Panc1 (cell line): ENCODE data around the gene LRRFIP1. TPM values are rescaled to one million over a fixed set of nuclear protein-coding genes. Genes with fewer than 3 reads are reported as not detected.

Source experiments
- ATAC-seq: fragments of 200-7000 bp; cut with Tn5 transposase; 2 replicates; pipeline ENCODE4 v1.9.1; 2020; ENCODE audit warnings: mild to moderate bottlenecking, moderate library complexity
- BruUV-seq: library from RNA; stranded (reverse); fragments of 400-500 nt; replicated peaks from 2 replicates; lab custom pipeline; 2021; lab: Mats Ljungman, UMichigan
- CTCF ChIA-PET: fragments of 300-600 bp; sonication (Branson Sonifier 250); formaldehyde crosslinking; loops from one replicate; lab custom pipeline; 2022; ENCODE audit warnings: antibody characterized with exemption; lab: Charles Lee
- POLR2A ChIA-PET: fragments of 300-600 bp; sonication (Branson Sonifier 250); formaldehyde crosslinking; loops from one replicate; lab custom pipeline; 2022; ENCODE audit warnings: antibody characterized with exemption; lab: Charles Lee
- DNase-seq: peaks from one replicate; pipeline ENCODE4 v3.0.0-alpha.2; 2010; ENCODE audit warnings: low read depth, low spot score
- H3K27ac ChIP-seq: 2 replicates; pipeline ENCODE4 v1.5.1; 2011; ENCODE audit warnings: mild to moderate bottlenecking, low read length, inconsistent platforms
- H3K27me3 ChIP-seq: fragments of 200-500 bp; sonication (Bioruptor generic); 2 replicates; pipeline ENCODE4 v1.6.0; 2014; ENCODE audit warnings: low read length, inconsistent platforms; ENCODE audit not compliant: control insufficient read depth, insufficient read depth
- H3K36me3 ChIP-seq: fragments of 200-500 bp; sonication (Bioruptor generic); 2 replicates; pipeline ENCODE4 v1.5.1; 2014; ENCODE audit warnings: inconsistent platforms, mild to moderate bottlenecking, low read length, moderate library complexity; ENCODE audit not compliant: control insufficient read depth, insufficient read depth
- H3K4me1 ChIP-seq: 2 replicates; pipeline ENCODE4 v1.5.1; 2011; ENCODE audit warnings: inconsistent platforms, mild to moderate bottlenecking, low read length, moderate library complexity; ENCODE audit not compliant: control insufficient read depth, insufficient read depth
- H3K4me3 ChIP-seq, 2 experiments: 2 replicates each; pipeline ENCODE4 v1.5.1; 2011 to 2012; ENCODE audit warnings: low read depth in 2 of 2, low read length in 2 of 2, mild to moderate bottlenecking in 2 of 2, inconsistent platforms in 1 of 2, moderate library complexity in 1 of 2
- H3K9me3 ChIP-seq: fragments of 200-500 bp; sonication (Bioruptor generic); 2 replicates; pipeline ENCODE4 v1.5.1; 2014; ENCODE audit warnings: low read depth, mild to moderate bottlenecking, inconsistent platforms, low read length, moderate library complexity; ENCODE audit not compliant: control insufficient read depth, insufficient read depth
- POLR2AphosphoS5 ChIP-seq: IDR thresholded peaks from 2 replicates; pipeline ENCODE4 v1.6.1; 2012; ENCODE audit warnings: mild to moderate bottlenecking, low read depth, low read length, moderate library complexity
- REST ChIP-seq, 2 experiments: IDR thresholded peaks; 2 replicates each; pipeline ENCODE4 v1.6.1; 2011 to 2012; ENCODE audit warnings: low read depth in 2 of 2, control low read depth in 1 of 2, low read length in 1 of 2, mild to moderate bottlenecking in 1 of 2, moderate library complexity in 1 of 2; ENCODE audit not compliant: insufficient read depth in 1 of 2
- SIN3A ChIP-seq: IDR thresholded peaks from 2 replicates; pipeline ENCODE4 v1.6.1; 2012; ENCODE audit warnings: low read depth, mild to moderate bottlenecking, low read length, moderate library complexity, borderline replicate concordance; ENCODE audit not compliant: insufficient read depth
- TCF7L2 ChIP-seq: IDR thresholded peaks from 2 replicates; pipeline ENCODE4 v1.6.1; 2011; ENCODE audit warnings: mild to moderate bottlenecking, low read depth, low read length, inconsistent platforms
- in situ Hi-C: cut with HindIII; loops from 2 replicates; pipeline ENCODE4 v1.10.0; 2016; ENCODE audit warnings: low sequenced_read_pairs, low pct_unique_long_range_greater_than_20kb
- intact Hi-C: fragments of 100-400 bp; cut with micrococcal nuclease; formaldehyde crosslinking; loops from one replicate; pipeline ENCODE4 v1.10.0; 2022; ENCODE audit not compliant: unreplicated experiment
- total RNA-seq: library from RNA; stranded (reverse); gene quantifications from one replicate; pipeline ENCODE4 v1.2.1, GENCODE V29; 2021; ENCODE audit not compliant: unreplicated experiment
- TF ChIP-seq, protein P1 (sequence below): fragments of 450-650 bp; IDR thresholded peaks from 2 replicates; pipeline ENCODE4 v1.5.1; 2017; ENCODE audit warnings: mild to moderate bottlenecking

Gene LRRFIP1
- total RNA-seq, 1 experiment from 2014 or later: 121 TPM

GRCh38 chr2:237806334-237806733, 178.9 kb downstream of the LRRFIP1 start:
- no peak for ATAC-seq
- intact Hi-C loops: no loop called here
- no TSS peak for BruUV-seq

GRCh38 chr2:237815637-237816036, 188.2 kb downstream of the LRRFIP1 start:
- TF ChIP-seq SIN3A (no peak), REST (IDR thresholded peaks at IDR 0.05; ENCODE audit: insufficient read depth in 1 of 2, low read depth in 2 of 2, low read length in 1 of 2) (no peak), POLR2AphosphoS5 (no peak), TCF7L2 (no peak)
- TF ChIP-seq, protein P1, sequence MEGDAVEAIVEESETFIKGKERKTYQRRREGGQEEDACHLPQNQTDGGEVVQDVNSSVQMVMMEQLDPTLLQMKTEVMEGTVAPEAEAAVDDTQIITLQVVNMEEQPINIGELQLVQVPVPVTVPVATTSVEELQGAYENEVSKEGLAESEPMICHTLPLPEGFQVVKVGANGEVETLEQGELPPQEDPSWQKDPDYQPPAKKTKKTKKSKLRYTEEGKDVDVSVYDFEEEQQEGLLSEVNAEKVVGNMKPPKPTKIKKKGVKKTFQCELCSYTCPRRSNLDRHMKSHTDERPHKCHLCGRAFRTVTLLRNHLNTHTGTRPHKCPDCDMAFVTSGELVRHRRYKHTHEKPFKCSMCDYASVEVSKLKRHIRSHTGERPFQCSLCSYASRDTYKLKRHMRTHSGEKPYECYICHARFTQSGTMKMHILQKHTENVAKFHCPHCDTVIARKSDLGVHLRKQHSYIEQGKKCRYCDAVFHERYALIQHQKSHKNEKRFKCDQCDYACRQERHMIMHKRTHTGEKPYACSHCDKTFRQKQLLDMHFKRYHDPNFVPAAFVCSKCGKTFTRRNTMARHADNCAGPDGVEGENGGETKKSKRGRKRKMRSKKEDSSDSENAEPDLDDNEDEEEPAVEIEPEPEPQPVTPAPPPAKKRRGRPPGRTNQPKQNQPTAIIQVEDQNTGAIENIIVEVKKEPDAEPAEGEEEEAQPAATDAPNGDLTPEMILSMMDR: no peak
- ChIA-PET POLR2A (no interaction called here), CTCF (no interaction called here)
- ATAC-seq: no peak
- in situ Hi-C loops (no loop called here), intact Hi-C loops (no loop called here)
- Histone ChIP-seq H3K27me3 (peaks cover 9% of the 10 kb centered on the region; the same call in 1 of the 2 replicates), H3K4me1 (no peaks in the 10 kb centered on the region), H3K9me3 (no peaks in the 10 kb centered on the region), H3K36me3 (no peaks in the 10 kb centered on the region), H3K27ac (no peak overlapping the region), H3K4me3 (no peak overlapping the region)
- no peak for DNase-seq
- no TSS peak for BruUV-seq

More at GRCh38 chr2:237806334-237806733, 178.9 kb downstream of the LRRFIP1 start:
- Histone ChIP-seq H3K4me3 (no peak overlapping the region), H3K9me3 (no peaks in the 10 kb centered on the region), H3K27ac (no peak overlapping the region), H3K4me1 (no peaks in the 10 kb centered on the region), H3K36me3 (no peaks in the 10 kb centered on the region), H3K27me3 (peaks cover 10% of the 10 kb centered on the region)
- ChIA-PET CTCF (no interaction called here), POLR2A (no interaction called here)
- TF ChIP-seq, protein P1: no peak
- TF ChIP-seq POLR2AphosphoS5: no peak
- no peak for TF ChIP-seq SIN3A
- no peak for TF ChIP-seq REST (IDR thresholded peaks at IDR 0.05; ENCODE audit: insufficient read depth in 1 of 2, low read depth in 2 of 2, low read length in 1 of 2)
- in situ Hi-C loops: no loop called here
- no peak for DNase-seq
